ENCODE measurements around the gene TOX3.

TOX3 gene

DNA sequence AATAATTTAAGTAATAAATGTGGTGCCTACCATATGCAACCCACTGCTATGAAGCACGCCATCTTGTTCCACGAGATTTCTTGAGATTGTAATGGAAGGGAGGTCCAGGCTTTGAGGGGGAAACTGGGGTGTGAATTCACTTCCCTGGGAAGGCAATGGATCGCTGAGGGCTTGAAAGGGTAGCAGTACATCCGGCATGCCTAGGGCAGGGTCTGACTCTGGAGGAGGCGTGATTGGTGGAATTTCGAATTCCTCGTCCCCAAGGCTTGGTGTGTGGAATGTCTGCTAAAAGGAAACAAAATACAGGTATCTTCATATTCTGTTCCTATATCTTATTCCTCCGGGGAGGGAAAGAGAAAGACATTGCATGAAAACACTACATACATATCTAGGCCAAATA is 83.0 kb downstream of the TOX3 start:
- H3K4me1 ChIP-seq (ENCODE audit: insufficient read depth, low read length) = peaks cover 53% of the 10 kb centered on the region

GRCh38 chr16:52462816-52463215 is 84.1 kb downstream of the TOX3 start:
- no peaks in the 10 kb centered on the region for H3K9me3 ChIP-seq (ENCODE audit: insufficient read depth, low read depth, low read length)
- H3K4me3 ChIP-seq (ENCODE audit: low read length) = no peak overlapping the region
- no peak overlapping the region for H3K9ac ChIP-seq (ENCODE audit: low read depth, low read length)
- peaks cover 55% of the 10 kb centered on the region; the same call in 1 of the 2 replicates for H3K4me1 ChIP-seq (ENCODE audit: insufficient read depth, low read length)
- no peaks in the 10 kb centered on the region for H3K27me3 ChIP-seq (ENCODE audit: insufficient read depth, low read length)
- H3K36me3 ChIP-seq (ENCODE audit: insufficient read depth, low read depth, low read length) = peaks cover 19% of the 10 kb centered on the region
- no peak overlapping the region for H3K27ac ChIP-seq (ENCODE audit: low read length)

More for the DNA sequence above, 83.0 kb downstream of the TOX3 start:
- Histone ChIP-seq H3K27ac (ENCODE audit: low read length) (no peak overlapping the region), H3K9me3 (ENCODE audit: insufficient read depth, low read depth, low read length) (no peaks in the 10 kb centered on the region), H3K9ac (ENCODE audit: low read depth, low read length) (no peak overlapping the region), H3K36me3 (ENCODE audit: insufficient read depth, low read depth, low read length) (peaks cover 19% of the 10 kb centered on the region), H3K4me3 (ENCODE audit: low read length) (no peak overlapping the region), H3K27me3 (ENCODE audit: insufficient read depth, low read length) (no peaks in the 10 kb centered on the region)

DNA sequence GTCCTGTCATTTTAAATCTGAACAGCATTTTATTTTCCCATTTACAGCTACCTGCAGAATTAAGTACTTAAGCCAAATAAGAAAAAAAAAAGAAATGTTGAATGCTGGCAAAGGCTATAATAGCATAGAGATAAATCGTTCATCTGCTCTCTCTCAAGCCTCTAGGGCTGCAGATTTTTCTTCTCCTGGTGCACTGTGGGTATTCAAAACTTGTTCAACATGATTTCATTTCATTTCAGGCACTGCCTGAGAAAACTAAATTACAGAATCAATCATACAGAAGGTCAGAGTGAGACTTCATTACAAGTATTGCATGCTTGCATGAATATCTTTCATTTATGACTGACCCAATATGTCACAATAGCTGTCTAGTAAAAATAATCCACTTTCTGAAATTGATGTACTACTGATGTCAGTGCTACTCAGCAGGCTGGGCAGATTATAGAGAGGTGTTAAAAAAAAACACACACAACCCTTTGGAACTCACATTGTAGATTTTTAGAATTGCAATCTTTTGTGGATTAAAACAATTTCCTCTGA is 86.2 kb downstream of the TOX3 start:
- H3K27me3 ChIP-seq (ENCODE audit: insufficient read depth, low read length) = no peaks in the 10 kb centered on the region
- peaks cover 56% of the 10 kb centered on the region; the same call in 1 of the 2 replicates for H3K4me1 ChIP-seq (ENCODE audit: insufficient read depth, low read length)
- H3K27ac ChIP-seq (ENCODE audit: low read length) = no peak overlapping the region
- no peak overlapping the region for H3K4me3 ChIP-seq (ENCODE audit: low read length)
- no peaks in the 10 kb centered on the region for H3K9me3 ChIP-seq (ENCODE audit: insufficient read depth, low read depth, low read length)
- no peak overlapping the region for H3K9ac ChIP-seq (ENCODE audit: low read depth, low read length)
- peaks cover 19% of the 10 kb centered on the region for H3K36me3 ChIP-seq (ENCODE audit: insufficient read depth, low read depth, low read length)

DNA sequence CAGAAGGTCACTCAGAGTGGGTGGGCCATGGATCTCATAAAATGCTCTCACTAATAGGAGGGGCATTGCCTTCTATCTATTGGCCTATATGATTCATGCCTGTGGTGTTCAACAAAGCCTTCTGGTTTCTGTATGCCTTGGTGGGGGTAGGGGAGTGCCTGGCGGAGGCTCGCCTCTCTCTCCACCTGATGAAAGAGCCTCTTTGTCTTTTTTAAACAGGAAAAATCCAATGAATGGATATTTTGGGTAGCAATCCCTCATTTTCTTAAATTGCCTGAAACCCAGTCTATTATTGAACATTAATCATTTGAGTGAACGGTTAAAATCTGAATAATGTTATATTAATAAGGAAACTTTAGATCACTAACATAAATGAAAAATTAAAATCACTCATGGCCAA is 90.6 kb downstream of the TOX3 start:
- Histone ChIP-seq H3K27me3 (ENCODE audit: insufficient read depth, low read length) (no peaks in the 10 kb centered on the region), H3K27ac (ENCODE audit: low read length) (no peak overlapping the region), H3K4me3 (ENCODE audit: low read length) (no peak overlapping the region), H3K9me3 (ENCODE audit: insufficient read depth, low read depth, low read length) (no peaks in the 10 kb centered on the region), H3K36me3 (ENCODE audit: insufficient read depth, low read depth, low read length) (peaks cover 3% of the 10 kb centered on the region; the same call in 1 of the 2 replicates), H3K4me1 (ENCODE audit: insufficient read depth, low read length) (peaks cover 55% of the 10 kb centered on the region), H3K9ac (ENCODE audit: low read depth, low read length) (no peak overlapping the region)

DNA sequence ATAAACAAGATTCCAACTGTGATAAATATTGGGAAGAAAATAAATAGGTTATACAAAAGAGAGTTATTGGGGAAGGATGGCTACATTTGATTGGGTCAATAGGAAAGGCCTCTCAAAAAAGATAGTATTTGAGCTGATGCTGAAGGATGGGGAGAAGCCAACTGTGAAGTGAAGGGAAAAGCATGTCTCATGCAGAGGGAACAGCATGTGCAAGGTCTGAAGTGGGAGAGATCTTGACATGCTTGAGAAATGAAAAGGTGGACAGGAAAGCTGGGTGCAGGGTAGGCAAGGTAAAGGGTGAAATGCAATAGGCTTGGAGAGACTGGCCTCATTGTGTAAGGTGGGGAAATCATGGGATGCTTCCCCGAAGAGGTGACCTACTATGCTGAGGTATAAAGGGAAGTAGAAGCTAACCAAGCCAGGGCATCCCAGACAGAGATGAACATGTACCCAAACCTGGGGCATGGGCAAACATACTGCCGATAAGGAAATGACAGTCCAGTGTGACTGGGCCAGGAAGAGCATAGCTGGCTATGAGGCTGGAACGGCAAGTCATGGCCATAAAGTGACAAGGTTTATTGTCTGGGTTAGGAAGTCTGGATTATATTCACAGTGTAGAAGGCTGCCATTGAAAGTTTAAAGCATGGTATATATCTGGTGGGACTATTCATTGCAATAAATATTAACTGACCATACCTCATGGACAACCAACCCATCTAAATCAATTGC is 91.2 kb downstream of the TOX3 start:
- Histone ChIP-seq H3K4me3 (ENCODE audit: low read length) (no peak overlapping the region), H3K4me1 (ENCODE audit: insufficient read depth, low read length) (peaks cover 48% of the 10 kb centered on the region), H3K36me3 (ENCODE audit: insufficient read depth, low read depth, low read length) (peaks cover 3% of the 10 kb centered on the region; the same call in 1 of the 2 replicates), H3K27ac (ENCODE audit: low read length) (no peak overlapping the region), H3K9ac (ENCODE audit: low read depth, low read length) (no peak overlapping the region), H3K27me3 (ENCODE audit: insufficient read depth, low read length) (no peaks in the 10 kb centered on the region), H3K9me3 (ENCODE audit: insufficient read depth, low read depth, low read length) (no peaks in the 10 kb centered on the region)

GRCh38 chr16:52453644-52454043 is 93.3 kb downstream of the TOX3 start:
- Histone ChIP-seq H3K9ac (ENCODE audit: low read depth, low read length) (no peak overlapping the region), H3K9me3 (ENCODE audit: insufficient read depth, low read depth, low read length) (no peaks in the 10 kb centered on the region), H3K4me3 (ENCODE audit: low read length) (no peak overlapping the region), H3K27me3 (ENCODE audit: insufficient read depth, low read length) (no peaks in the 10 kb centered on the region), H3K36me3 (ENCODE audit: insufficient read depth, low read depth, low read length) (peaks cover 21% of the 10 kb centered on the region), H3K4me1 (ENCODE audit: insufficient read depth, low read length) (peaks cover 37% of the 10 kb centered on the region), H3K27ac (ENCODE audit: low read length) (no peak overlapping the region)

DNA sequence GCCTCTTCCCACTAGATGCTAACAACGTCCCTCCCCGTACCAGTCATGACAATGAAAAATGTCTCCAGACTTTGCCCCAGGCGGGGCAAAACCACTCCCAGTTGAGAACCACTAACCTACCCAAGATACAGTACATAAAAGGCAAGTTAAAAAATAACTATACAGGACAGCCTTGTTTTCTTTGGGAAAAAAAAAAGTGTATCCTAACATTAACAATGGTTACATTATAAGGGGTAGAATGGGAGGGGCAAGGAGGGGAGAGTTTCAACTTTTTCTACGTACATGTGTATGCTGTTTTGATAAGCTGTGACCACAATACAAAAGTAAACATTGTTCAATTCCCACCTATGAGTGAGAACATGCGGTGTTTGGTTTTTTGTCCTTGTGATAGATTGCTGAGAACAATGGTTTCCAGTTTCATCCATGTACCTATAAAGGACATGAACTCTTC is 94.9 kb downstream of the TOX3 start:
- no peaks in the 10 kb centered on the region for H3K9me3 ChIP-seq (ENCODE audit: insufficient read depth, low read depth, low read length)

DNA sequence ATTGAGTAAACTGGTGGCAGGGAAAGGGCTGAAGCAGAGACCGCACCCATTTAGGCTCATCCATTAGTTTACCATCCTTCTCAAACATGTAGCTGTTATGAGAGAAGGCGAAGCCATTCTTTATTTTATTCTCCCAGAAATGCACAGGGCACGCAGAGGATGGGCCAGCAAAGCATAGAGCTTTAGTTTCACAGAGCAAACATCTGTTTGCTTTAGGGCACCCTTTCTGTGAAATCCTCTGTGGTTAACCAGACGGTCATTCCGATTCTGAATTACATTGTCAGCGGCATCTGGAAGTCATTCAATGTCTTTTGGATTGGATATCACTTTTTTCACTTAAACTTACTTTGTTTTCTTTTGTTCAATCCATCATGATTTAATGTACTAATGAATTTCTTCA is 96.0 kb downstream of the TOX3 start:
- Histone ChIP-seq H3K9ac (ENCODE audit: low read depth, low read length) (no peak overlapping the region), H3K9me3 (ENCODE audit: insufficient read depth, low read depth, low read length) (no peaks in the 10 kb centered on the region), H3K27me3 (ENCODE audit: insufficient read depth, low read length) (no peaks in the 10 kb centered on the region), H3K36me3 (ENCODE audit: insufficient read depth, low read depth, low read length) (peaks cover 25% of the 10 kb centered on the region), H3K4me1 (ENCODE audit: insufficient read depth, low read length) (peaks cover 24% of the 10 kb centered on the region), H3K27ac (ENCODE audit: low read length) (no peak overlapping the region), H3K4me3 (ENCODE audit: low read length) (no peak overlapping the region)

More for the DNA sequence above, 94.9 kb downstream of the TOX3 start:
- no peak overlapping the region for H3K9ac ChIP-seq (ENCODE audit: low read depth, low read length)
- no peak overlapping the region for H3K27ac ChIP-seq (ENCODE audit: low read length)
- peaks cover 23% of the 10 kb centered on the region for H3K4me1 ChIP-seq (ENCODE audit: insufficient read depth, low read length)
- H3K4me3 ChIP-seq (ENCODE audit: low read length) = no peak overlapping the region
- peaks cover 24% of the 10 kb centered on the region for H3K36me3 ChIP-seq (ENCODE audit: insufficient read depth, low read depth, low read length)
- no peaks in the 10 kb centered on the region for H3K27me3 ChIP-seq (ENCODE audit: insufficient read depth, low read length)

DNA sequence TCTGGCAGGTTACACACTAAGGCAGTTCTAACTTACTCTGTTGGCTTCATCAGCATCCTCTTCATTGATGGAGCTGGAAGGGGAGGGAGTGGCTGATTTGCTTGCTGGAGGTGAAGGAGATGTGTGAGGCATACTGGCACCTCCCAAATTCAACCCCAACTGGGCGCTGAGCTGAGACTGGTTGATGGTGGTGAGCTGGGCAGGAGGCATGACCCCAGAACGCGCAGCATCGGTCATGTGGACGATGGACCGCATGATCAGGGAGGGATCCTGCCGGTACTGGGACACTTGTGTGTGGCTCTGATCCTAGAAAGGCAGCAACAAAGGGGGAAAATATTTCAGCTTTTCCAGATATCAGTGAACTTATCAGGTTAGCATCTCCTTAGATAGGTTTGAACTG is 96.7 kb downstream of the TOX3 start:
- Histone ChIP-seq H3K9me3 (ENCODE audit: insufficient read depth, low read depth, low read length) (no peaks in the 10 kb centered on the region), H3K36me3 (ENCODE audit: insufficient read depth, low read depth, low read length) (peaks cover 31% of the 10 kb centered on the region), H3K4me1 (ENCODE audit: insufficient read depth, low read length) (peaks cover 30% of the 10 kb centered on the region), H3K4me3 (ENCODE audit: low read length) (no peak overlapping the region), H3K9ac (ENCODE audit: low read depth, low read length) (no peak overlapping the region), H3K27ac (ENCODE audit: low read length) (no peak overlapping the region), H3K27me3 (ENCODE audit: insufficient read depth, low read length) (no peaks in the 10 kb centered on the region)

DNA sequence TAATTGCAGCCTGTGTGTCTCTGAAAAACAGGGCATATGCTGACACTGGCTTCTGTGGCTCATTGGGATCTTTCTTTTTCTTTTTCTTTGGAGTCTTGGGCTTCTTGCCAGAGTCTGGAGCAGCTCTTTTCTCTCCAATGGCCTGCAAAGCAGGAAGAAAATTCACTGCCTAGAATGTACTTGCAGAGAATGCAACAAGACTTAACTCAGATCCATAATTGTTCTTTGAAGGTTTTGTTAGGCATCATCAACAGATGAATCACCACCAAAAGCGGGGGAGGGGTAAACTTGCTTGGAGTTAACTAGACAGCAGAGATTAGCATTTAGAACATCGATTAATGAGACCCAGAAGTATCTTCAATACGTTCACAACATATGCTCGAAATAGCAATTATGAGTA is 100.9 kb downstream of the TOX3 start:
- H3K4me1 ChIP-seq (ENCODE audit: insufficient read depth, low read length) = peaks cover 28% of the 10 kb centered on the region
- H3K4me3 ChIP-seq (ENCODE audit: low read length) = peak overlapping the region; percentile 7; the same call in 1 of the 2 replicates
- H3K9me3 ChIP-seq (ENCODE audit: insufficient read depth, low read depth, low read length) = no peaks in the 10 kb centered on the region
- peaks cover 68% of the 10 kb centered on the region for H3K36me3 ChIP-seq (ENCODE audit: insufficient read depth, low read depth, low read length)
- H3K9ac ChIP-seq (ENCODE audit: low read depth, low read length) = no peak overlapping the region
- no peak overlapping the region for H3K27ac ChIP-seq (ENCODE audit: low read length)
- no peaks in the 10 kb centered on the region for H3K27me3 ChIP-seq (ENCODE audit: insufficient read depth, low read length)

- H3K4me3 ChIP-seq (ENCODE audit: low read length) = no peak overlapping the region
- H3K27ac ChIP-seq (ENCODE audit: low read length) = no peak overlapping the region
- no peak overlapping the region for H3K9ac ChIP-seq (ENCODE audit: low read depth, low read length)
- no peaks in the 10 kb centered on the region for H3K27me3 ChIP-seq (ENCODE audit: insufficient read depth, low read length)
- peaks cover 82% of the 10 kb centered on the region for H3K36me3 ChIP-seq (ENCODE audit: insufficient read depth, low read depth, low read length)
- H3K4me1 ChIP-seq (ENCODE audit: insufficient read depth, low read length) = peaks cover 24% of the 10 kb centered on the region
- H3K9me3 ChIP-seq (ENCODE audit: insufficient read depth, low read depth, low read length) = no peaks in the 10 kb centered on the region
Observed at GRCh38 chr16:52441886-52442285, 105.1 kb downstream of the TOX3 start.

- no peaks in the 10 kb centered on the region for H3K9me3 ChIP-seq (ENCODE audit: insufficient read depth, low read depth, low read length)
Observed at GRCh38 chr16:52440248-52440647, 106.7 kb downstream of the TOX3 start.

More at GRCh38 chr16:52440248-52440647, 106.7 kb downstream of the TOX3 start:
- Histone ChIP-seq H3K27ac (ENCODE audit: low read length) (no peak overlapping the region), H3K9ac (ENCODE audit: low read depth, low read length) (no peak overlapping the region), H3K4me3 (ENCODE audit: low read length) (no peak overlapping the region), H3K36me3 (ENCODE audit: insufficient read depth, low read depth, low read length) (peaks cover 79% of the 10 kb centered on the region), H3K4me1 (ENCODE audit: insufficient read depth, low read length) (peaks cover 10% of the 10 kb centered on the region; the same call in 1 of the 2 replicates), H3K27me3 (ENCODE audit: insufficient read depth, low read length) (no peaks in the 10 kb centered on the region)

All from iPS-20b (cell line).